Hematopoietic multipotent progenitor cell treated with erythropoietin and hydrocortisone succinate and interleukin-3 and kit ligand, for 8 days (in vitro differentiated cells): Measurements from ENCODE around the gene GPR52.

Experiments
- DNase-seq: peaks from one replicate; pipeline ENCODE4 v3.0.0-alpha.2; 2015

GPR52 gene

GRCh38 chr1:174469052-174469451 is 21.3 kb downstream of the GPR52 start:
- DNase-seq = no peak

- no peak for DNase-seq
Measured at GRCh38 chr1:174469687-174470086, 21.9 kb downstream of the GPR52 start.

- DNase-seq = no peak
Measured at GRCh38 chr1:174479281-174479680, 31.5 kb downstream of the GPR52 start.

- no peak for DNase-seq
Measured at GRCh38 chr1:174480324-174480723, 32.6 kb downstream of the GPR52 start.

- no peak for DNase-seq
Measured at GRCh38 chr1:174491606-174492005, 43.8 kb downstream of the GPR52 start.

GRCh38 chr1:174497478-174497877 is 49.7 kb downstream of the GPR52 start:
- no peak for DNase-seq
